GM23248 (cell line): ENCODE measurements around the gene AMPD3. TPM values are rescaled to one million over a fixed set of nuclear protein-coding genes. Genes with fewer than 3 reads are reported as not detected.

Experiments used
- DNase-seq: peaks from one replicate; pipeline ENCODE4 v3.0.0-alpha.2; 2015
- H2AFZ ChIP-seq: fragments of 200-600 bp; sonication (generic); 2 replicates; pipeline ENCODE4 v1.6.1; 2016; ENCODE audit warnings: antibody characterized with exemption
- H3F3A ChIP-seq: fragments of 200-600 bp; sonication (generic); 2 replicates; pipeline ENCODE4 v1.6.1; 2016; ENCODE audit warnings: mild to moderate bottlenecking, antibody characterized with exemption, mixed run types; ENCODE audit not compliant: insufficient read depth
- H3K27ac ChIP-seq: fragments of 200-600 bp; sonication (generic); 2 replicates; pipeline ENCODE4 v1.5.1; 2016; ENCODE audit warnings: mild to moderate bottlenecking
- H3K27me3 ChIP-seq: fragments of 200-600 bp; sonication (generic); replicated peaks from 2 replicates; pipeline ENCODE4 v1.6.1; 2016; ENCODE audit warnings: mild to moderate bottlenecking; ENCODE audit not compliant: insufficient read depth
- H3K36me3 ChIP-seq: fragments of 200-600 bp; sonication (generic); 2 replicates; pipeline ENCODE4 v1.6.1; 2016; ENCODE audit warnings: low read depth, mild to moderate bottlenecking
- H3K4me1 ChIP-seq: fragments of 200-600 bp; sonication (generic); 2 replicates; pipeline ENCODE4 v1.6.1; 2016; ENCODE audit warnings: mild to moderate bottlenecking; ENCODE audit not compliant: insufficient read depth
- H3K4me2 ChIP-seq: fragments of 200-600 bp; sonication (generic); one replicate; pipeline ENCODE4 v1.6.1; 2016; ENCODE audit warnings: mild to moderate bottlenecking; ENCODE audit not compliant: unreplicated experiment
- H3K4me3 ChIP-seq: fragments of 200-600 bp; sonication (generic); 2 replicates; pipeline ENCODE4 v1.5.1; 2016; ENCODE audit warnings: mild to moderate bottlenecking
- H3K79me2 ChIP-seq: fragments of 200-600 bp; sonication (generic); 2 replicates; pipeline ENCODE4 v1.6.1; 2016; ENCODE audit warnings: mild to moderate bottlenecking; ENCODE audit not compliant: insufficient read depth
- H3K9ac ChIP-seq: fragments of 200-600 bp; sonication (generic); 2 replicates; pipeline ENCODE4 v1.6.1; 2016; ENCODE audit warnings: mild to moderate bottlenecking
- H3K9me2 ChIP-seq: fragments of 200-600 bp; sonication (generic); 2 replicates; pipeline ENCODE4 v1.6.1; 2016; ENCODE audit warnings: mixed run types, mild to moderate bottlenecking, moderate library complexity; ENCODE audit not compliant: insufficient read depth
- H3K9me3 ChIP-seq: fragments of 200-600 bp; sonication (generic); one replicate; pipeline ENCODE4 v1.6.1; 2017; ENCODE audit warnings: low read depth
- H4K20me1 ChIP-seq: fragments of 200-600 bp; sonication (generic); 2 replicates; pipeline ENCODE4 v1.6.0; 2016; ENCODE audit not compliant: insufficient read depth
- EZH2 ChIP-seq: fragments of 200-600 bp; sonication (generic); IDR thresholded peaks from 2 replicates; pipeline ENCODE4 v1.6.1; 2018; ENCODE audit warnings: antibody characterized with exemption, mild to moderate bottlenecking; ENCODE audit not compliant: insufficient read depth, poor library complexity, severe bottlenecking
- EZH2phosphoT487 ChIP-seq: fragments of 200-600 bp; sonication (generic); IDR thresholded peaks from 2 replicates; pipeline ENCODE4 v1.6.1; 2018; ENCODE audit warnings: antibody characterized with exemption, moderate library complexity, mild to moderate bottlenecking, low read depth; ENCODE audit not compliant: insufficient read depth
- WGBS, 2 experiments: methylation state at CpG; one replicate each; pipeline ENCODE4 v1.1.6; 2015 to 2017; ENCODE audit warnings: low lambda C conversion rate in 2 of 2, low coverage in 1 of 2; ENCODE audit errors: missing lambda C conversion rate in 2 of 2; 5-methylcytosine and 5-hydroxymethylcytosine counted together
- in situ Hi-C: fragments of 300-500 bp; cut with MboI; formaldehyde crosslinking; loops from 2 replicates; pipeline ENCODE4 v1.15.0; 2020
- polyA plus RNA-seq: library from polyadenylated mRNA; unstranded; fragments of >200 nt; fragmentation: Nextera tagmentation; extraction: Ambion mirVana; gene quantifications from 2 replicates; pipeline ENCODE4 v1.2.1, GENCODE V29; 2016
- total RNA-seq: library from RNA; depleted of rRNA; stranded (reverse); fragments of >200 nt; shearing (Covaris generic); gene quantifications from 2 replicates; pipeline ENCODE4 v1.2.3, GENCODE V29; 2014

The AMPD3 gene
- total and polyA plus RNA-seq, 2 experiments from 2014 or later: 3.3 to 4.9 TPM

DNA sequence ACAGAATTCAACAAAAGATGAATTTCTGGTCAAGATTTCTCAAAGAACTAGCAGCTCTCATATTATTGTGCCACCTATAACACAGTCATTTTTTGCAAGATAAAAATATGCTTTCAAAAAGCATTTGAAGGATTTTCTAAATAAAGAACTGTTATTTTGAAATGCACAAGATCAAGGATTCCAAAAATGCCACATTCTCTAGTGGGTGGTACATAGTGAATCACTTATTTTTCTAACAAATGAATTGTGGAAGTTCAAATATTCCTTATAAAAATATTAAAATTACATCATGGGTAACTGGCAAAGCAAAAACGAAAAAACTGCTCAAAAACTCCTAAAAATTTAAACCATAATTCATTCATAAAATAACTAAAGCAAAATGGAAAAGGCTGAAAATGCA lies 83.9 kb downstream of the AMPD3 start:
- H3K36me3 ChIP-seq: 0 out of 2 replicates have a peak, but pooled peaks cover 1% of the 10 kb centered on the region
- H3K4me2 ChIP-seq: peak overlapping the region; percentile 41
- H3K9ac ChIP-seq: peak overlapping the region; percentile 11; the same call in 1 of the 2 replicates
- peak overlapping the region; percentile 18 for H3K4me3 ChIP-seq
- 29 to 48% methylated on average over 1 of the region's 1 CpG for whole genome bisulfite sequencing, 2 experiments
- 0 out of 2 replicates have a peak overlapping the region, but pooled peaks have one; percentile 0 for H3K27ac ChIP-seq
- TF ChIP-seq EZH2phosphoT487: no peak
- no peak for TF ChIP-seq EZH2
- no peaks in the 10 kb centered on the region for H3K9me3 ChIP-seq
- H3K27me3 ChIP-seq: no peaks in the 10 kb centered on the region
- peak; percentile 25 for DNase-seq
- no peaks in the 10 kb centered on the region for H3K9me2 ChIP-seq
- peaks cover 21% of the 10 kb centered on the region for H3K4me1 ChIP-seq
- H4K20me1 ChIP-seq: no peaks in the 10 kb centered on the region; the same call in 1 of the 2 replicates
- H2AFZ ChIP-seq: no peak overlapping the region
- peaks cover 63% of the 10 kb centered on the region for H3K79me2 ChIP-seq
- in situ Hi-C loops: no loop called here
- H3F3A ChIP-seq: 0 out of 2 replicates have a peak, but pooled peaks cover 5% of the 10 kb centered on the region

DNA sequence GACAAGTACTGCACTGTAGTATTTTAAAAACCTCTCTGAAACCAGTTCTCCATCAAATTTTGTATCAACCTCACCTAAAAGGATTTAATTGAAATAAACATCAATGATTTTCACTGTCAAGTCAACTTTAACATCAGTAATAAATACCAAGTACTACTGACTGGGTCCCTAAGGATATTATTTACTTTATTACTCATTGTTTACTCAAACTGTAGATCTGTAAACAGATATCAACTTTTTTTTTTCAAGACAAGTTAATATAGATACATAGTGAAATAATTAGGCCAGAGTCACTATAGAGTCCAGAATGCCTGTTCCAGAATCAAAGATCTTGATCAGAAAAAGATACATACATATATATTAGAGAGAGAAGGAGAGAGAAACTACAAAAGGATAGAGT lies 84.3 kb downstream of the AMPD3 start:
- Histone ChIP-seq H3K4me3 (peak overlapping the region; percentile 92), H2AFZ (no peak overlapping the region), H3K9me2 (no peaks in the 10 kb centered on the region), H3K27me3 (no peaks in the 10 kb centered on the region), H3K9me3 (no peaks in the 10 kb centered on the region), H3K4me1 (peaks cover 21% of the 10 kb centered on the region), H3K36me3 (no peaks in the 10 kb centered on the region), H3K79me2 (peaks cover 62% of the 10 kb centered on the region), H4K20me1 (no peaks in the 10 kb centered on the region; the same call in 1 of the 2 replicates), H3F3A (0 out of 2 replicates have a peak, but pooled peaks cover 5% of the 10 kb centered on the region), H3K4me2 (peak overlapping the region; percentile 99), H3K9ac (peak overlapping the region; percentile 11; the same call in 1 of the 2 replicates), H3K27ac (0 out of 2 replicates have a peak overlapping the region, but pooled peaks have one; percentile 0)
- TF ChIP-seq EZH2: no peak
- no peak for TF ChIP-seq EZH2phosphoT487
- DNase-seq: peak; percentile 18
- in situ Hi-C loops: no loop called here

DNA sequence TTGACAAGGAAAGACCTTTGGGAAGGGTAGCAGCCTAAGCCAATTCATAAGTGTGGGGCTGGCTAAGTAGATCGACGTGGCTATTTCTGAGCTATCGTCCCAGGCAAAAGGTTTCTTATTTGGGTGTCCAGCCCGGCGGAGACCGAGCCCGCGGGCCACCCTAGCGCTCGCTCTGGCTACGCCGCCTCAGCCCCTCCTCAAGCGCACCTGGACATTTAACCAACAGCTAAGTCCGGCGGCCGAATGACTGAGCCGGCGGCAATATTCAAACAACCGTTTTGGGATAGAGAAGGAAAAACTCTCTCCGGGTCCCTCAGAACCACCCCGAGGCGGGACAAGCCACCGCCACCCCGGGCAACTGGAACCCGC lies 85.5 kb downstream of the AMPD3 start:
- H3K4me3 ChIP-seq: peak overlapping the region; percentile 92
- H2AFZ ChIP-seq: peak overlapping the region; percentile 64
- peaks cover 50% of the 10 kb centered on the region for H3K79me2 ChIP-seq
- no peaks in the 10 kb centered on the region; the same call in 1 of the 2 replicates for H4K20me1 ChIP-seq
- in situ Hi-C loops: no loop called here
- peak overlapping the region; percentile 88 for H3K9ac ChIP-seq
- 0 out of 2 replicates have a peak, but pooled peaks cover 5% of the 10 kb centered on the region for H3F3A ChIP-seq
- H3K36me3 ChIP-seq: no peaks in the 10 kb centered on the region
- 1% methylated on average over 23 to 25 of the region's 25 CpGs for WGBS, 2 experiments
- H3K27ac ChIP-seq: peak overlapping the region; percentile 72
- H3K4me1 ChIP-seq: peaks cover 21% of the 10 kb centered on the region
- no peak for DNase-seq
- no peaks in the 10 kb centered on the region for H3K9me3 ChIP-seq
- H3K27me3 ChIP-seq: no peaks in the 10 kb centered on the region
- H3K9me2 ChIP-seq: no peaks in the 10 kb centered on the region
- TF ChIP-seq EZH2phosphoT487 (no peak), EZH2 (no peak)
- peak overlapping the region; percentile 99 for H3K4me2 ChIP-seq

- in situ Hi-C loops: no loop called here
Observed at GRCh38 chr11:10540915-10541560, 86.0 kb downstream of the AMPD3 start, which contains the start of gene RNF141. Gene RNF141, minus strand, starts transcription at chr11:10541187. Its CDS starts 7,029 bp downstream, at chr11:10534158.

More at GRCh38 chr11:10540915-10541560, 86.0 kb downstream of the AMPD3 start, which contains the start of gene RNF141:
- Histone ChIP-seq H3K36me3 (no peaks in the 10 kb centered on the region), H3K79me2 (peaks cover 45% of the 10 kb centered on the region), H3K9ac (peak within 1 kb of the TSS; percentile 88), H3K4me2 (peak within 1 kb of the TSS; percentile 99), H2AFZ (peak within 1 kb of the TSS; percentile 90), H3K27ac (peak within 1 kb of the TSS; percentile 72), H3K27me3 (no peaks in the 10 kb centered on the region), H3K9me2 (no peaks in the 10 kb centered on the region), H3K9me3 (no peaks in the 10 kb centered on the region), H3F3A (0 out of 2 replicates have a peak, but pooled peaks cover 5% of the 10 kb centered on the region), H4K20me1 (no peaks in the 10 kb centered on the region; the same call in 1 of the 2 replicates), H3K4me1 (peaks cover 21% of the 10 kb centered on the region), H3K4me3 (peak within 1 kb of the TSS; percentile 92)
- WGBS, 2 experiments: 1% methylated on average over 40 to 51 of the region's 54 CpGs
- TF ChIP-seq EZH2phosphoT487 (no peak), EZH2 (no peak)
- DNase-seq: peak; percentile 97
